Stimulated activated naive CD8-positive, alpha-beta T cell treated with anti-CD3 and anti-CD28 coated beads, Interleukin-15, Interleukin-2, amounts not matched to agents 100 ng/mL and 50 ng/mL, for 24 hours (primary cell): Measurements from ENCODE around the gene SEC14L2.
A peak's percentile ranks its signal among the peaks of the same experiment; 100 is the strongest.

Experiments used
- H3K27ac Mint-ChIP-seq: one replicate; pipeline ENCODE4 v1.8.0; 2021; ENCODE audit warnings: mild to moderate bottlenecking, mixed read lengths
- H3K27me3 Mint-ChIP-seq: one replicate; pipeline ENCODE4 v1.8.0; 2021; ENCODE audit warnings: mixed read lengths
- H3K36me3 Mint-ChIP-seq: one replicate; pipeline ENCODE4 v1.8.0; 2021; ENCODE audit warnings: low read depth, mixed read lengths
- H3K4me1 Mint-ChIP-seq: one replicate; pipeline ENCODE4 v1.8.0; 2021; ENCODE audit warnings: low read depth, mixed read lengths
- H3K4me3 Mint-ChIP-seq: one replicate; pipeline ENCODE4 v1.8.0; 2021; ENCODE audit warnings: mild to moderate bottlenecking, mixed read lengths
- H3K9me3 Mint-ChIP-seq: one replicate; pipeline ENCODE4 v1.8.0; 2021; ENCODE audit warnings: mixed read lengths

Gene SEC14L2

GRCh38 chr22:30411780-30412179 is 15.0 kb downstream of the SEC14L2 start:
- H3K36me3 Mint-ChIP-seq: peaks cover 70% of the 10 kb centered on the region
- H3K9me3 Mint-ChIP-seq: no peaks in the 10 kb centered on the region
- H3K27ac Mint-ChIP-seq: no peak overlapping the region
- no peaks in the 10 kb centered on the region for H3K27me3 Mint-ChIP-seq
- peaks cover 36% of the 10 kb centered on the region for H3K4me1 Mint-ChIP-seq
- no peak overlapping the region for H3K4me3 Mint-ChIP-seq

- peak overlapping the region; percentile 28 for H3K27ac Mint-ChIP-seq
- H3K9me3 Mint-ChIP-seq: no peaks in the 10 kb centered on the region
- H3K27me3 Mint-ChIP-seq: no peaks in the 10 kb centered on the region
- H3K36me3 Mint-ChIP-seq: peaks cover 75% of the 10 kb centered on the region
- no peak overlapping the region for H3K4me3 Mint-ChIP-seq
- H3K4me1 Mint-ChIP-seq: peaks cover 36% of the 10 kb centered on the region
Observed at GRCh38 chr22:30413001-30413400, 16.2 kb downstream of the SEC14L2 start.

DNA sequence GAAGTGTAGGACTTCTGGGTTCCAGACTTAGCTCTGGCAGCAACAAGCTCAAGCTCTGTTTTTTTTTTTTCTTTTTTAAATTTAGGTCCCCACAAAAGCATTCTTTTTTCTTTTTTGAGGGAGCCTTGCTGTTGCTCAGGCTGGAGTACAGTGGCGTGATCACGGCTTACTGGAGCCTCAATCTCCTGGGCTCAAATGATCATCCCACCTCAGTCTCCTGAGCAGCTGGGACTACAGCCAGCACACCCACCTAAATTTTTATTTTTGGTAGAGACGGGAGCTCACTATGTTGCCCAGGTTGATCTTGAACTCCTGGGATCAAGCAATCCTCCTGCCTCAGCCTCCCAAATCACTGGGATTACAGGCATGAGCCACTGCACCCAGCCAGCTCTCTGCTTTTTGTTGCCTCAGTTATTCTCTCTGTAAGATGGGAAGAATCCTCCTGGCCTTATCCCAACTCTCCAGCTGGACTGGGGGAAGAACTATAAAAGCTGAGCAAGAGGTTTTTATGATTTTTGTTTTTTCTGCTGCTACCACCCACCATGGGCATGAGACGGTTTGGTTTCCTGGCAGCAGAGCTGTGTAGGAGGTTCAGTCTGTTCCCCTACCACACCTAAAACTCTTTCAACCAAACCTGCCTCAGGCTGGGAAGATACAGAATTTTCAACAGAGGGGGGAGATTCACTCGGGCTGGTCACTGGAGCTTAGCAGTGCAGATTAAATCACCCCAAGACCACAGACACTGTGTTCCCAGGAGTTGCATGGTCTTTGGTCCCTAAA is 17.1 kb downstream of the SEC14L2 start:
- Mint-ChIP-seq H3K36me3 (peaks cover 80% of the 10 kb centered on the region), H3K4me3 (no peak overlapping the region), H3K27ac (peak overlapping the region; percentile 56), H3K4me1 (peaks cover 29% of the 10 kb centered on the region), H3K27me3 (no peaks in the 10 kb centered on the region), H3K9me3 (no peaks in the 10 kb centered on the region)

GRCh38 chr22:30414525-30415047 is 17.8 kb downstream of the SEC14L2 start:
- Mint-ChIP-seq H3K4me1 (peaks cover 32% of the 10 kb centered on the region), H3K27ac (peak overlapping the region; percentile 51), H3K36me3 (peaks cover 78% of the 10 kb centered on the region)

DNA sequence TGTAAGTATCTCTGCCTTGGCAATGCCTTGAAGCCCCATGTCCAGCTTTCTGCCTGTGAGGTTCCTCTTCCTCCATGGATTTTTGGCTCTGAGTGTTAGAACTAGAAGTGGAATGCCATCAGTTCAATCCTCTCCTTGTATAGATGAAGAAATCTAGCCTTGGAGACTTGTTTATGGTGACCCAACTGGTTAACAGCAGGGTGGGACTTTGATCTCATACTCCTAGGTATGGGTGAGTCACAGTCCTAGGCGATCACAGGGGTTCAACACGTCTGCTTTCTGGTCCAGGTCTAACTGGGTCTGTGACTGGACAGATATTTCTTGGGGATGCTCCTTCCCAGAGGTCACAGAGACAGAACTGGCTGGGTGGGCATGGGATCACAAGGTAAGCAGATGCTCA is 19.6 kb downstream of the SEC14L2 start:
- H3K9me3 Mint-ChIP-seq: no peaks in the 10 kb centered on the region
- H3K27ac Mint-ChIP-seq: no peak overlapping the region
- peaks cover 75% of the 10 kb centered on the region for H3K36me3 Mint-ChIP-seq
- H3K27me3 Mint-ChIP-seq: no peaks in the 10 kb centered on the region
- peaks cover 51% of the 10 kb centered on the region for H3K4me1 Mint-ChIP-seq
- no peak overlapping the region for H3K4me3 Mint-ChIP-seq

More at GRCh38 chr22:30414525-30415047, 17.8 kb downstream of the SEC14L2 start:
- no peaks in the 10 kb centered on the region for H3K27me3 Mint-ChIP-seq
- H3K4me3 Mint-ChIP-seq: no peak overlapping the region
- H3K9me3 Mint-ChIP-seq: no peaks in the 10 kb centered on the region

DNA sequence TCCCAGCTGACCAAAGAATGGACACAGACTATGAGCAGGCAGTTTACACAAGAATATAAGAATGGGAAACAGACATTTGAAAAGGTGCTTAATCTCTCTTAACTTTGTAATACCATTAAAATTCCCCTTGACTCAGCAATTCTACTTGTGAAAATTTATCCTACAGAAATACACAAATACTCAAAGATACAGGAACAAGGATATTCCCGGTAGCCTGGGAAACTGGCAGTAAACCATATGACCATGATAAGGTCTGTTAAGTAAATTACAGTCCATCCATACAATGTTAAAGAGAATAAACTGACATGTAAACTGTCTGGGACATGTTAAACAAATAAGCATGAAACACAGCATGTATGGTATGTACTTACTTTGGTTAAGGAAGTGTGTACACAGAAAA is 20.0 kb downstream of the SEC14L2 start:
- H3K4me1 Mint-ChIP-seq: peaks cover 55% of the 10 kb centered on the region
- H3K9me3 Mint-ChIP-seq: no peaks in the 10 kb centered on the region
- no peak overlapping the region for H3K27ac Mint-ChIP-seq
- no peak overlapping the region for H3K4me3 Mint-ChIP-seq
- H3K27me3 Mint-ChIP-seq: no peaks in the 10 kb centered on the region
- peaks cover 76% of the 10 kb centered on the region for H3K36me3 Mint-ChIP-seq

DNA sequence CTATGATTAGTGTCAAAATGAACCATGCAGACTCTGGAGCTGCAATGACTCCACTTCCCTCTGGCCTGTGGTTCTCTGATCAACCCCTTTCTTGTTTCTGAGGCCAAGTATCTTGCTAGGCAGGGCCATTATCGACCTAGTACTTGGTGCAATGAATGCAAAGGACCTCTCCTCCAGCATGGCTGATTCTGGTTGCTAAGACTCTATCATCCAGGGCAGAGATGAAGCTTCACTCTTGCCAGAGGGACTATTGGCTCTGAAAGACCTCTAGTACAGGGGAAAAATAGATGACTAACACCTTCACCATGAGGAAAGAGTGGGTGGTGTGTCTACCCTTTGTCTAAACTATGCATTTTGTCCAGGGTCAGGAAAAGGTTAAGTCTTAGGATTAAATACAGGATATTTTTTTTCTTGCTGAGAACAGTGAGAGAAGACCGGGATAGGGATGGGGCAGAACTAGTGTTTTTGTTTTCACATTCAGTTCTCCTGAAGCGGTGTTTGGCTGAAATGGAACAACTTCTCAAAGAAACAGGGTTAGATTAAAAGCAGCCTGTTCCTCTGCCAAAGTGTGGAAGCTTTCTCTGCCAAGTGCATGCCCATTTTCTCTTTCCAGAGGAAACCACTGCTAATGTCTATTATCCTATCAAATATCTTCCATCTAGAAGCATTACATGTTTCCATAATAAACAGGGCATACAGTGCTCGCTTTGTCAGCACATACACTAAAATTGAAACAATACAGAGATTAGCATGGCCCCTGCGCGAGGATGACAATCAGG is 23.7 kb downstream of the SEC14L2 start:
- Mint-ChIP-seq H3K9me3 (no peaks in the 10 kb centered on the region), H3K4me3 (peak overlapping the region; percentile 98), H3K36me3 (peaks cover 59% of the 10 kb centered on the region), H3K27me3 (no peaks in the 10 kb centered on the region), H3K27ac (peak overlapping the region; percentile 83), H3K4me1 (peaks cover 61% of the 10 kb centered on the region)

DNA sequence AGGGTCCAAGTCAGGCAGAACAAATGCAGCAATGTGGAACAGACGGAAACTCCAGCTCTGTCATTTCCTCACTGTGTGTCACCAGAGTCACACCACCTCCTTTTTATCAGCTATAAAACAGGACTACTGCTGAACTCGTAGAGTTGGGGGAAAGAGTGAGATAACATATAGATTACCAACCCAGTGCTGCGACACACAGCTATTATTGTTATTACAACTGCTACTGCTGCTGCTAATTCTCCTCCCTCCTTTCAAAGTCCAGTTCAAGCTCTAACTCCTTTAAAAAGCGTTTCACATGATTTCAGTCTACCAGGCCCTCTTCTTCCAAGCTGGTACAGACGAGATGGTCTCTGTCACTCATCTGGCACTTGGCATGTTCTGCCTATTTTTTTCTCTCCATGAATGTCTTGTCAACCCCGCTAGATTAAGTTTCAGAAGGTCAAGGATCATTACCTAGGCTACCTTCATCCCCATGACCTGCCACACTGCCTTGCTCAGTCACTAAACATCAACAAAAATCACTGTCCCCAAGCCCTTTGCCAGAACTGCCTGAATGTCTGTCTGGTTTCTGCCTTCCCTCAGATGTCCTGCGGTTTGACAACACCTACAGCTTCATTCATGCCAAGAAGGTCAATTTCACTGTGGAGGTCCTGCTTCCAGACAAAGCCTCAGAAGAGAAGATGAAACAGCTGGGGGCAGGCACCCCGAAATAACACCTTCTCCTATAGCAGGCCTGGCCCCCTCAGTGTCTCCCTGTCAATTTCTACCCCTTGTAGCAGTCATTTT is 25.1 kb downstream of the SEC14L2 start:
- Mint-ChIP-seq H3K4me1 (peaks cover 65% of the 10 kb centered on the region), H3K27me3 (no peaks in the 10 kb centered on the region), H3K36me3 (peaks cover 52% of the 10 kb centered on the region)

DNA sequence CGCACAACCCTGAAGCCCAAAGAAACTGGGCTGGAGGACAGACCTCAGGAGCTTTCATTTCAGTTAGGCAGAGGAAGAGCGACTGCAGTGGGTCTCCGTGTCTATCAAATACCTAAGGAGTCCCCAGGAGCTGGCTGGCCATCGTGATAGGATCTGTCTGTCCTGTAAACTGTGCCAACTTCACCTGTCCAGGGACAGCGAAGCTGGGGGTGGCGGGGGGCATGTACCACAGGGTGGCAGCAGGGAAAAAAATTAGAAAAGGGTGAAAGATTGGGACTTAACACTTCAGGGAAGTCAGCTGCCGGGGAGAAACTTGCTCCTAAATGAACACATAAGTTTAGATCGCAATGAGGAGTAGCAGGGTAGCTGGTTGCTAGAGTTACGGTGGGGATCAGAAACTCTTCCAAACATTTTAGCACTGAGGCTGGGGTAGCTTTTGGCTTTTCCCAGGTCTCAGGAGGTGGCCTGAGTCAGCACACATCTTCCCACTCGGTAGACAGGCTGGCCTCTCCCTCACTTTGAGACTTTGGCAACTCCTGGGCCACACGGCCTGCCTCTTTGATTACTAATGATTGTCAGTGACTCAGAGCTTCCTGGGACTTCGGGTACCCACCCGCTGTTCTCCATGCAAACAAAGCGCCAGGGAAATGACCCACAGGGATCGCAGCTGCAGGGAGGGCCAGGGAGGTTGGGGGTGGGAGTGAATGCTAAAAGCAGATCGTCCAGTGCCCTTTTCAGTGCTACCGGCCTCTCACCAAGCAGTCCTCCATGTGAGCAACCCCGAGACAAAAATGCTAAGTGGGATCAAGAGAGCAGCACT is 25.9 kb downstream of the SEC14L2 start:
- Mint-ChIP-seq H3K36me3 (peaks cover 56% of the 10 kb centered on the region), H3K4me3 (peak overlapping the region; percentile 98), H3K4me1 (peaks cover 74% of the 10 kb centered on the region)

More for the DNA sequence above, 25.1 kb downstream of the SEC14L2 start:
- peak overlapping the region; percentile 98 for H3K4me3 Mint-ChIP-seq
- H3K9me3 Mint-ChIP-seq: no peaks in the 10 kb centered on the region
- peak overlapping the region; percentile 99 for H3K27ac Mint-ChIP-seq

GRCh38 chr22:30423301-30423958 is 26.6 kb downstream of the SEC14L2 start:
- Mint-ChIP-seq H3K27me3 (no peaks in the 10 kb centered on the region), H3K9me3 (no peaks in the 10 kb centered on the region), H3K27ac (peak overlapping the region; percentile 99), H3K4me1 (peaks cover 76% of the 10 kb centered on the region), H3K36me3 (peaks cover 52% of the 10 kb centered on the region), H3K4me3 (peak overlapping the region; percentile 98)

More for the DNA sequence above, 25.9 kb downstream of the SEC14L2 start:
- H3K27me3 Mint-ChIP-seq: no peaks in the 10 kb centered on the region
- H3K9me3 Mint-ChIP-seq: no peaks in the 10 kb centered on the region
- H3K27ac Mint-ChIP-seq: peak overlapping the region; percentile 99

DNA sequence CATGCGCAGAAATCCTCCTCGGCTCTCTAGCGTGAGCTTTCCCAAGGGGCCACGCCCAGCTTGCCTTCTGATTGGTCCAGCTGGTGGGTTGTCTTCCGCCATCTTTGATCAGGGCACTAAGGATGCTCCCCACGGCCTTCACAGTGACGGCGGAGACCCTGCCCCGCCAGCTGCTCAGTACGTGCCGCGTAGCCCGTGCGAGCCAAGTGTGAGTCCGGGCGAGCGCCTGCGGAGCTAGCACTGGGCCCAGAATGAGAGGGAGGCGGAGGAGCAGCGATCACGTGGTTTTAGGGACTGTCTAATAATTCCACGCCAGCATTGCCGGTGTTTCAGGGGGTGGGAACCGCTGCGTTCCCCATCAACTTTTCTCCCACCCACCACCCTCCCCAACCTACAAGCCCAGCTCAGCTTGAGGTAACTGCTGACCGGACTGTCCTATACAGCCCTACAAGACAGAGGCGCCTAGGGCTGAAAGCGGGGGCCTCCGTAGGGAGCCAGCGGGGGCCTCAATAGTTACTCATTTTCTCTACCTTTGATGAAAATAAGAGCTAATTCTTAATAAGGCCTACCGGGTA is 27.2 kb downstream of the SEC14L2 start:
- no peaks in the 10 kb centered on the region for H3K9me3 Mint-ChIP-seq
- H3K27me3 Mint-ChIP-seq: no peaks in the 10 kb centered on the region
- peaks cover 48% of the 10 kb centered on the region for H3K36me3 Mint-ChIP-seq
- peaks cover 76% of the 10 kb centered on the region for H3K4me1 Mint-ChIP-seq
- H3K4me3 Mint-ChIP-seq: peak overlapping the region; percentile 98
- peak overlapping the region; percentile 99 for H3K27ac Mint-ChIP-seq

- H3K4me3 Mint-ChIP-seq: peak overlapping the region; percentile 98
- H3K4me1 Mint-ChIP-seq: peaks cover 71% of the 10 kb centered on the region
- H3K9me3 Mint-ChIP-seq: no peaks in the 10 kb centered on the region
- H3K27ac Mint-ChIP-seq: peak overlapping the region; percentile 99
- H3K36me3 Mint-ChIP-seq: peaks cover 43% of the 10 kb centered on the region
- no peaks in the 10 kb centered on the region for H3K27me3 Mint-ChIP-seq
Observed at GRCh38 chr22:30424534-30425326, 27.9 kb downstream of the SEC14L2 start.

DNA sequence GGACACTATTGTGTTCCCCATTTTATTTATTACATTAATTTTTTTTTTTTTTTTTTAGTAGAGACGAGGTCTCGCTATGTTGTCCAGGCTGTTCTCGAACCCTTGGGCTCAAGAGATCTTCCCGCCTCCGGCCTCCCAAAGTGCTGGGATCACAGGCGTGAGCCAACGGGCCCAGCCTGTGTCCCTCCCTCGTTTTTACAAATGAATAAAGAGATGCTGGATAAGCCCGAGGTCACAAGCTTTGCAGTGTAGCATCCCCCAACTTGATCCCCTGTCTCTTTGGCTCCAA is 28.5 kb downstream of the SEC14L2 start:
- Mint-ChIP-seq H3K36me3 (peaks cover 40% of the 10 kb centered on the region), H3K4me3 (peak overlapping the region; percentile 98), H3K4me1 (peaks cover 66% of the 10 kb centered on the region), H3K27me3 (no peaks in the 10 kb centered on the region), H3K9me3 (no peaks in the 10 kb centered on the region), H3K27ac (peak overlapping the region; percentile 99)
